NCI-H146 treated with DMSO at 0.1 percent for 48 hours (cell line): ENCODE data around the gene HGS.

Experiments used
- DNase-seq: peaks from one replicate; lab custom pipeline; 2025; ENCODE audit not compliant: unreplicated experiment; lab: John Stamatoyannopoulos, UW

Gene HGS

GRCh38 chr17:81715872-81716673 lies 32.3 kb downstream of the HGS start:
- DNase-seq, result no peak

- no peak for DNase-seq
These were observed 32.8 kb downstream of the HGS start for GRCh38 chr17:81716674-81716996.

DNA sequence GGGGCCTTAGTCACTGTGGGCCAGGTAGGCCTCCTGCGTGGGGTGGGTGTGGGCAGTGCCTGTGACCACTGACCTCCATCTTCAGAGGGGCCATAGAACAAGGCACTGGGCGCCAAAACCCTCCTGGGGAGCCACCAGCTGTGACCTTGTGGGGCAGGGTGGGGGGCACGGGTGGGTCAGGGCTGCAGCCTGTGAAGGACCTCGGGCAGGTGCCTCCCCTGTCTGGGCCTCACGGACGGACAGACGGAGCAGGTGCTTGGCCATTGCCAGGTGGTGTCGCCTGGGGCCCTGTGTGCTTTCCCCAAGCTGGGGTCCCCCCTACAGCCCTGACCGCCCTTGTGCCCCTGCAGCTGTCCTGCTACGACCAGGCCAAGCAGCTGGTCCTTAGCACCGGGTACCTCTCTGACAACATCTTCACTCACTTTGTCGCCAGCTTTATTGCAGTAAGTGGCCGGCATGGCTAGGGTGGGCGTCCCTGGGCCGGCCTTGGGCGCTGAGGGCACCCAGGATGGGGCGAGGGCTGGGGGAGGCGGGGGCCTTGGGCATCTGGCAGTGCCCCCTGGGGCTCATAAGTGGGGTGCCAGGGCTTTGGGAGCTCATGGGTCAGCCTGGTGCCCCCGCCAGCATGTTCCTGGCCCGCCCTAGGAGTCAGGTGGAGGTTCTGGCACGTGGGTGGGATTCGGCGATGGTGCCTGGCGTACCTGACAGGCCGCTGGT lies 33.4 kb downstream of the HGS start:
- DNase-seq, result no peak

- DNase-seq, result no peak
These were observed 33.9 kb downstream of the HGS start for GRCh38 chr17:81717766-81718089.

DNA sequence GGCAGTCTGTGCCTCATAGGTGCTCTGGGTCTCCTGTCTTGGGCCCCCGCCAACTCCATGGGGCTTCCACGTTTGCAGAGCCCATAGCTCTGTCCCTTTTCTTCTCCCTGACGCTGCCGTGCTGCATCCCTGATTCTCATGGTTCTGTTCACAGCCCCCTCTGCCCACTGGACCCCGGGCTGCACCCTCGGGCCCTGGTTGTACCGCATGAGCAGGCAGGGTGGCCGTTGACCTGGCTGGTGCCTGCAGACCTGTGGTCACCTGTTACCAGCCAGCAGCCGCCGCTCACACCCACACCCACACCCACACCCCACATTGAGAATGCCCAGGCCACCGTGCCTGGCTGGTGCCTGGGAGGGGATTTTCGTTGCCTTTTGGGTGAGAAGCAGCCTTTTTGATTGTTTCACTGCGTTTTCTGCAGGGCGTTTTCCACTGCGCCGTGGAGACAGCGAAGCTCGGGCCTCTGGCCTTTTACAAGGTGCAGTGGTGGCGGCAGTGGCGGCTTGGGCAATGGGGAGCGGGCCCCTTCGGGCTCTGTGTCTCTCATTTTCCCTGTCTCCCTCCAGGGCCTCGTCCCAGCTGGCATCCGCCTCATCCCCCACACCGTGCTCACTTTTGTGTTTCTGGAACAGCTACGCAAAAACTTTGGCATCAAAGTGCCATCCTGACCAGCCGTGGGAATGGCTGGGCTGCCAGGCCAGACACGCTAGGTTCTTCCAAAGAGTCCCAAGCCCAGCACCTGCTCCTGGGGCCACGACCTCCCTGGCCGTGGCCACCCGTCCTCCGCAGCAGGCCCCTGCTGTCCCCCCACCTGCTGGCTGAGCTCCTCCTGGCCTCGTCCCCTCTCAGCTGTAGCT lies 35.8 kb downstream of the HGS start:
- no peak for DNase-seq

DNA sequence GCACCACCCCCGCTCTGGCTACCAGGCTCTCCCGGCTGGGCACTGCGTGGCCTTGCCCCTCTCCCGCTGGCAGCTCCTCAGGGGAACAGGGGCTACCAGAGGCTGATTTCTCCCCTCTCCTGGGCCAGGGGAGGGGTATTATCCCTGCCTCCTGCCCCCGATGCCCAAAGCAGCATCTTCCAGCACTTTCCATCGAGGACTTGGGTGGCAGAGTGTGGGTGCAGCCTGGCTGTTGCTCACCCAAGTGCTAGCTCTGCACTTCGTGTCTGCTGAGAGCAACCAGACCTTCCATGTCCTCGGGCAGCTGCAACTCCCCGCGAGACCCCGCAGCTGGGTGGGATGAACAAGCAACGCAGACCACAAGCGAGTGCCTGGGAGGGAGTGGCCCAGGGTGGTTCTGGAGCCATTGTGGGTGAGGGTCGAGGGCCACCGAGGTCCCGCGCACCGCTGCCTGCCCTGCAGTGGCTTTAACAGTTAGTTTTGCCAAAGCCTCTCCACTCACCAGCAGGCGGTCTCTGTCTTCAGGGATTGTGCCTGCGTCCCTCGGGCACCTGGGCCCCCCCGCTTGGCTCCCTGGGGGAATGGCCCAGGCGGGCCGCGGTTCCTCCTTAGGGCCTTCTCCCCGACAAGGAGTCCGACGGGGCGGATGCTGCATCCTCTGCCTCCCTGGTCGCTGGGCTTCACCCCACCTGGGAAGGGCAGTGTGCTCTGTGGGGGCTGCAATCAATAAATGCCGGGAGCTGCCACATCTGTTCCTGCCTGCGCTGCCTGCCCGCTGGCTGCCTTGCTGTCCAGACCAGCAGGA lies 36.7 kb downstream of the HGS start:
- no peak for DNase-seq

- no peak for DNase-seq
These were observed 38.6 kb downstream of the HGS start for GRCh38 chr17:81722184-81723120.

DNA sequence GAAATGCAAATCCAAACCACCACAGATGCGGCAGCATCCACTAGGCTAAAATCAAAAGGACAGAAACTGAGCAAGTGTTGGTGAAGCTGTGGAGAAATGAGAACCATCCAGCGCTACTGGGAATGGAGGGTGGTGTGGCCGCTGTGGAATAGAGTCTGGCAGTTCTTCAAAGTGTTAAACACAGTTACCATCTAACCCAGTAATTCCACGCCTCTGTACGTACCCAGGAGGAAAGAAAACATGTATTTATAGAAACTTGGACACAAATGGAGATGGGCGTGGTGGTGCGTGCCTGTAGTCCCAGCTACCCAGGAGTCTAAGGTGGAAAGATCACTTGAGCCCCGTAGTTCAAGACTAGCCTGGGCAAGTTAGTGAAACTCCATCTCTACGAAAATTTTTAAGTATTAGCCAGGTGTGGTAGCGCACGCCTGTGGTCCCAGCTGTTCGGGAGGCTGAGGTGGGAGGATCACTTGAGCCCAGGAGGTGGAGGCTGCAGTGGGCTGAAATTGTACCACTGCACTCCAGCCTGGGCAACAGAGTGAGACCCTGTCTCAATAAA lies 39.9 kb downstream of the HGS start:
- no peak for DNase-seq

- DNase-seq, result no peak
These were observed 41.6 kb downstream of the HGS start for GRCh38 chr17:81725439-81725838.

DNA sequence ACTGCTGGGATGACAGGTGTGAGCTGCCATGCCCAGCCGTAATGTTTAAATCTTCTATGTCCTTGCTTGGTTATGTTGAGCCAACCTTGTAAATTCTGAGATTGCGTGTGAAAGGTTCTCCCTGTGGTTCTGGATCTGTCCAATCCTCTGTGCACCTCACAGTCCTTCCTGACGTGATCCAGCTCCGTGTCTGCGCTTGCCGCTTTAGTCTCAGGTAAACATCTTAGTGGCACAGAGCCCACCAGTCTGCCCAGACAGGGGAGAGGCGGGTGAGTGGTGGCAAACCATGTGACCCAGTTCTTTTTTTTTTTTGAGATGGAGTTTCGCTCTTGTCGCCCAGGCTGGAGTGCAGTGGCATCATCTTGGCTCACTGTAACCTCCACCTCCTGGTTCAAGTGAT lies 42.2 kb downstream of the HGS start:
- no peak for DNase-seq

DNA sequence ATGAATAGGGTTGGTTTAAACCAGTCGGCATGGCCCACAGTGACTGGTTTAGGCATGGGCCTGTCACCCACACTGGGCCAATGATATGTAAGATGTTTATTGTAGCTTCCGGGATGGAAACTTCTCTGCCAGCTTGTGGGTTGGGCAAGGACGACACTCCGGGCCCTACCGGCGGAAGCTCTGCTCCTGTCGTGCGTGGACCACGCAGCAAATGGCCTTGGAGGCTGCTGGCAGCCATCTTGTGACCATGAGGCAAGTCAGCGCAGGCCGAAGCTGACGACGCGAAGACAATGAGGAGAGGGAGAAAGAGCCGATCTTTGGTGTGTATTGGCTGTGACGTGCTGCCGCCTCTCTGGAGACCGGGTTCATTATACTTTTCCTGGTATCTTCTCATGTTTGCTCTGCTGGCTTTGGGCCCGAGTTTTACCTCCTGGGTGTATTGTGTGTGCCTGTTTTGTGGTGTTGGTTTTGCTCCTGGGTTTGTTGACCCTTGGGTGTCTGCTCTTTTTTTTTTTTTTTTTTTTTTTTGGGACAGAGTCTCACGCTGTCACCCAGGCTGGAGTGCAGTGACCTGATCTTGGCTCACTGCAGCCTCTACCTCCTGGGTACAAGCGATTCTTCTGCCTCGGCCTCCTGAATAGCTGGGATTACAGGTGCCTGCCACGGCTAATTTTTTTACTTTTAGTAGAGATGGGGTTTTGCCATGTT lies 43.7 kb downstream of the HGS start:
- DNase-seq, result peak; percentile 91

DNA sequence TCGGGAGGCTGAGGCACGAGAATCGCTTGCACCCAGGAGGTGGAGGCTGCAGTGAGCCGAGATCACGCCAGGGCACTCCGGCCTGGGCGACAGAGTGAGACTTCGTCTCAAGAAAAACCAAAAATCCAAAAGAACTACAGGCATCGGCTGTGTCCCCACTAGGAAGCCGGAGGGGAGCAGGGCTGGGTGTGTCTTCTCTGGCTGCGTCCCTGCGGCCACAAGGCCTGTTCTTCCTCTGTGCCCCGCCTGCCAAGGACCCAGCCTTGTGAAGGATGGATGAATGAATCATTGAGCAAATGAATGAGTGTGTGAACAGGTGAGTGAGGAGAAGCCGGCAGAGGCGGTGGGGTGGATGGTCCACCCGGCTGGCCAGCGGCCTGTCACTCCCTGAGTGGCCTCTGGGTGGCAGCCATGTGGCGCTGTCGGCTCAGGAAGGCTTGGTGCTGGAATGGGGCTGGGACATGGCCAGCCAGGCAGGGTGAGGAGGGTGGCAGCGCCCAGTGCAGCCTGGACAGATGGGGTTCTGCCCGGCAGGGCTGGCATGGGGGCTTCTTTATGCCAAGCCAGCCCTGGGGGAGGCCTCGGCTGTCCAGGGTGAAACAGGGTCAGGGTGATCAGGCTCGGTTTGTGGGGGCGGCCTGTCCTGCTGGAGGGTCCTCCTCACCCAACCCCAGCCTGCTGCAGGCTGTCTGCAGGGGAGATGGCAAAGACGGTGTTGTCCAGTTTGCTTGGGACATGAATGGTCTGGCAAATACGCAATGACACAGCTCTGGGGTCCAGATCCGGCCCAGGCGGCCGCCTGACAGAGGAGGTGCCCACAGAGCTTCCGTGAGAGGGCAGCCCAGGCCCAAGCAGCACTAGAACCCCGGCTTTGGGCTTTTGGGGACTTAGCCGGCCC lies 49.9 kb downstream of the HGS start:
- peak; percentile 17 for DNase-seq

DNA sequence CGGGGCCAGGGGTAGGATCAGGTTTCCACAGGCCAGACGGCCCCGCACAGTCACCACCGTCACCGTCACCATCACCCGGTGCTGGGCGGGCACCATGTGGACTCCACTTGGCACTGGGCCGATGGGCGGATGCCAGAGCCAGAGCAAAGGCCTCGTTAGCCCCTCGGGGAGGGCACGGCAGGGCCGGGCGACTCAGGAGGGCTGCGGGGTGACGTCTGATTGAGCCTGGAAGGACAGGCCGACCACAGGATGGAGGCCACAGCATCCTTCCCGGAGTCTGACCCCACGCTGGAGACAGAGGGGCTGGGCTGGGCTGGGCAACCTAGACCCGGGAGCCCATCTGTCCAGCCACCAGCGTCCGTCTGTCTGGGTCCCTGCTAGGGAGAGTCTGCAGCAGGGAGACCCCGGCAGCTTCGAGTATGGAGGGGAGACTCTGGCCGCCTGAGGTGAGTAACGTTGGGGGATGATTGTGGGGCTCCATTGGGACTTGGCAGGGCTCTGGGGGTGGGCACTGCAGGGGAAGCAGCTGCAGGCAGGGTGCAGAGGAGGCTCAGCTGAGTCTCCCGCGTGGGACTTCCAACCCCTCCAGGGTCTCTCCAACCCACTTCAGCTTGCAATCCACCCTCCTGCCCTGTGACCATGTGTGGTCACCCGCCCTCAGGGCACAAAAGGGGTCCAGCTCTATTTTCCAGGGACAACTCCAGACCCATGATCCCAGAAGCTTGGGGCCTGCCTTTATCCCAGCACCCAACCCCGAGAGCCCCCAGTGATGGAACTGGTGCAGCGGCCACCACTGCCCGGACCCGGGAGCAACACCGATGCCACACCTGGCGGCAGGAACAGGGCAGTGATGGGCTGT lies 50.8 kb downstream of the HGS start:
- DNase-seq, result no peak

- no peak for DNase-seq
These were observed 51.7 kb downstream of the HGS start for GRCh38 chr17:81735264-81736102.

- DNase-seq, result no peak
These were observed 54.4 kb downstream of the HGS start for GRCh38 chr17:81737947-81738800.
